GM10266 (cell line): Measurements from ENCODE around the gene GAD1.

Experiments used
- DNase-seq: peaks from one replicate; pipeline ENCODE4 v3.0.0; 2012; ENCODE audit errors: extremely low spot score
- CTCF ChIP-seq: IDR thresholded peaks from 2 replicates; pipeline ENCODE4 v1.5.1; 2012; ENCODE audit warnings: mild to moderate bottlenecking, low read depth; ENCODE audit not compliant: control insufficient read depth, insufficient read depth; ENCODE audit errors: missing control alignments

The GAD1 gene

GRCh38 chr2:170779304-170779703 is 37.4 kb upstream of the GAD1 start:
- DNase-seq = no peak
- no peak for TF ChIP-seq CTCF

GRCh38 chr2:170782673-170783072 is 34.0 kb upstream of the GAD1 start:
- no peak for DNase-seq
- no peak for TF ChIP-seq CTCF

- TF ChIP-seq CTCF = no peak
- no peak for DNase-seq
Measured at GRCh38 chr2:170783549-170783948, 33.1 kb upstream of the GAD1 start.

- DNase-seq = no peak
- TF ChIP-seq CTCF = no peak
Measured at GRCh38 chr2:170798996-170799395, 17.7 kb upstream of the GAD1 start.

- DNase-seq = no peak
- no peak for TF ChIP-seq CTCF
Measured at GRCh38 chr2:170806548-170806947, 10.1 kb upstream of the GAD1 start.

- peak; percentile 58 for TF ChIP-seq CTCF
Measured at GRCh38 chr2:170812710-170813600, 3.7 kb upstream of the GAD1 start.

GRCh38 chr2:170813611-170814532 is 2.8 kb upstream of the GAD1 start:
- peak; percentile 42 for DNase-seq
- TF ChIP-seq CTCF = no peak

More at GRCh38 chr2:170812710-170813600, 3.7 kb upstream of the GAD1 start:
- DNase-seq = peak; percentile 70
